Activated naive CD4-positive, alpha-beta T cell (primary cell): ENCODE data around the gene TENT5A.

Source experiments
- DNase-seq, 4 experiments: peaks; one replicate each; lab custom pipeline; 2025; lab: John Stamatoyannopoulos, UW

The TENT5A gene

GRCh38 chr6:81713205-81713604 lies 39.3 kb downstream of the TENT5A start:
- no peak for DNase-seq

GRCh38 chr6:81708113-81708699 lies 44.3 kb downstream of the TENT5A start:
- no peak for DNase-seq

GRCh38 chr6:81704700-81705099 lies 47.8 kb downstream of the TENT5A start:
- DNase-seq, result no peak

- no peak for DNase-seq
Observed at GRCh38 chr6:81700414-81700813, 52.1 kb downstream of the TENT5A start.

GRCh38 chr6:81697559-81697958 lies 54.9 kb downstream of the TENT5A start:
- no peak for DNase-seq

GRCh38 chr6:81696524-81696923 lies 56.0 kb downstream of the TENT5A start:
- DNase-seq, result no peak
